Lower leg skin (tissue), 3 donors: ENCODE measurements around the gene CTBP1.

Experiments
- CTCF ChIP-seq, 3 donors: fragments of 450-650 bp; IDR thresholded peaks; one replicate each; pipeline ENCODE4 v1.5.1; 2016; ENCODE audit warnings: antibody characterized with exemption in 3 of 3, mild to moderate bottlenecking in 3 of 3, moderate library complexity in 2 of 3
- POLR2A ChIP-seq, 2 donors: fragments of 450-650 bp; IDR thresholded peaks; one replicate each; pipeline ENCODE4 v1.6.1; 2016 to 2017; ENCODE audit warnings: antibody characterized with exemption in 2 of 2, mild to moderate bottlenecking in 1 of 2, moderate library complexity in 1 of 2

- TF ChIP-seq CTCF (IDR thresholded peaks at IDR 0.05) (no peak), POLR2A (IDR thresholded peaks at IDR 0.05) (no peak)
Measured at GRCh38 chr4:1210971-1211370, 38.0 kb downstream of the CTBP1 start.
